Measurements from ENCODE around the gene BAHCC1. TPM values are rescaled to one million over a fixed set of nuclear protein-coding genes. Genes with fewer than 3 reads are reported as not detected.

Gene BAHCC1
- total and polyA plus RNA-seq, 2 of the 4 experiments (the other 2 are of a cell fraction): 0.36 to 7.8 TPM

- TF ChIP-seq, protein P1, sequence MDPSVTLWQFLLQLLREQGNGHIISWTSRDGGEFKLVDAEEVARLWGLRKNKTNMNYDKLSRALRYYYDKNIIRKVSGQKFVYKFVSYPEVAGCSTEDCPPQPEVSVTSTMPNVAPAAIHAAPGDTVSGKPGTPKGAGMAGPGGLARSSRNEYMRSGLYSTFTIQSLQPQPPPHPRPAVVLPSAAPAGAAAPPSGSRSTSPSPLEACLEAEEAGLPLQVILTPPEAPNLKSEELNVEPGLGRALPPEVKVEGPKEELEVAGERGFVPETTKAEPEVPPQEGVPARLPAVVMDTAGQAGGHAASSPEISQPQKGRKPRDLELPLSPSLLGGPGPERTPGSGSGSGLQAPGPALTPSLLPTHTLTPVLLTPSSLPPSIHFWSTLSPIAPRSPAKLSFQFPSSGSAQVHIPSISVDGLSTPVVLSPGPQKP (IDR thresholded peaks at IDR 0.05; ENCODE audit: borderline replicate concordance, low read depth, low read length): no peak
- no peak for TF ChIP-seq CEBPB (IDR thresholded peaks at IDR 0.05; ENCODE audit: low read depth, low read length)
These were observed 45.6 kb upstream of the BAHCC1 start (continued) for GRCh38 chr17:81349397-81350319.
